ENCODE measurements around the gene TRAF3IP1. TPM values are rescaled to one million over a fixed set of nuclear protein-coding genes. Genes with fewer than 3 reads are reported as not detected.

Gene TRAF3IP1
- 12.1 to 17.6 TPM (median 12.7 TPM) in 5 replicates for total RNA-seq (2022; extraction: Qiagen RNA extraction; ENCODE audit: low read depth)

GRCh38 chr2:238320246-238320647, at the start of gene TRAF3IP1:
TRAF3IP1 (plus strand) TSS chr2:238320518; CDS start chr2:238320663, 145 bp downstream.

GRCh38 chr2:238287737-238288649, 32.3 kb upstream of the TRAF3IP1 start, which contains the start of gene PER2:
PER2 (minus strand) TSS chr2:238288610; CDS start chr2:238277936, 10,674 bp downstream.

GRCh38 chr2:238426568-238427434, 106.5 kb downstream of the TRAF3IP1 start, which contains the start of gene ASB1:
ASB1 (plus strand) TSS chr2:238426927; CDS start chr2:238427071, 144 bp downstream.

Other genes with a start within 250 kb of the TRAF3IP1 start
- 0.07 to 0.35 TPM (median 0.28 TPM) in 5 replicates for gene ESPNL, start 220.2 kb upstream of the TRAF3IP1 start, total RNA-seq (2022; extraction: Qiagen RNA extraction; ENCODE audit: low read depth)
- 0.10 to 0.22 TPM (median 0.14 TPM) in 5 replicates for gene KLHL30, start 181.8 kb upstream of the TRAF3IP1 start, total RNA-seq (2022; extraction: Qiagen RNA extraction; ENCODE audit: low read depth)
- gene ERFE, start 161.5 kb upstream of the TRAF3IP1 start, total RNA-seq (2022; extraction: Qiagen RNA extraction; ENCODE audit: low read depth) = 6.1 to 10.0 TPM (median 8.4 TPM) in 5 replicates
- gene ILKAP, start 116.8 kb upstream of the TRAF3IP1 start, total RNA-seq (2022; extraction: Qiagen RNA extraction; ENCODE audit: low read depth) = 35.5 to 45.5 TPM (median 40.9 TPM) in 5 replicates
- gene HES6, start 80.5 kb upstream of the TRAF3IP1 start, total RNA-seq (2022; extraction: Qiagen RNA extraction; ENCODE audit: low read depth) = 8.2 to 16.4 TPM (median 13.9 TPM) in 5 replicates
- 2.9 to 4.6 TPM (median 3.6 TPM) in 5 replicates for gene PER2, start 31.9 kb upstream of the TRAF3IP1 start, total RNA-seq (2022; extraction: Qiagen RNA extraction; ENCODE audit: low read depth)
- gene ASB1, start 106.4 kb downstream of the TRAF3IP1 start, total RNA-seq (2022; extraction: Qiagen RNA extraction; ENCODE audit: low read depth) = 45.6 to 58.8 TPM (median 51.3 TPM) in 5 replicates